NOMO-1 treated with DMSO at 0.1 percent for 48 hours (cell line): ENCODE measurements around the gene C1QTNF1.
A peak's percentile ranks its signal among the peaks of the same experiment; 100 is the strongest.

Experiments used
- DNase-seq: peaks from one replicate; lab custom pipeline; 2025; ENCODE audit not compliant: unreplicated experiment; lab: John Stamatoyannopoulos, UW

Gene C1QTNF1

DNA sequence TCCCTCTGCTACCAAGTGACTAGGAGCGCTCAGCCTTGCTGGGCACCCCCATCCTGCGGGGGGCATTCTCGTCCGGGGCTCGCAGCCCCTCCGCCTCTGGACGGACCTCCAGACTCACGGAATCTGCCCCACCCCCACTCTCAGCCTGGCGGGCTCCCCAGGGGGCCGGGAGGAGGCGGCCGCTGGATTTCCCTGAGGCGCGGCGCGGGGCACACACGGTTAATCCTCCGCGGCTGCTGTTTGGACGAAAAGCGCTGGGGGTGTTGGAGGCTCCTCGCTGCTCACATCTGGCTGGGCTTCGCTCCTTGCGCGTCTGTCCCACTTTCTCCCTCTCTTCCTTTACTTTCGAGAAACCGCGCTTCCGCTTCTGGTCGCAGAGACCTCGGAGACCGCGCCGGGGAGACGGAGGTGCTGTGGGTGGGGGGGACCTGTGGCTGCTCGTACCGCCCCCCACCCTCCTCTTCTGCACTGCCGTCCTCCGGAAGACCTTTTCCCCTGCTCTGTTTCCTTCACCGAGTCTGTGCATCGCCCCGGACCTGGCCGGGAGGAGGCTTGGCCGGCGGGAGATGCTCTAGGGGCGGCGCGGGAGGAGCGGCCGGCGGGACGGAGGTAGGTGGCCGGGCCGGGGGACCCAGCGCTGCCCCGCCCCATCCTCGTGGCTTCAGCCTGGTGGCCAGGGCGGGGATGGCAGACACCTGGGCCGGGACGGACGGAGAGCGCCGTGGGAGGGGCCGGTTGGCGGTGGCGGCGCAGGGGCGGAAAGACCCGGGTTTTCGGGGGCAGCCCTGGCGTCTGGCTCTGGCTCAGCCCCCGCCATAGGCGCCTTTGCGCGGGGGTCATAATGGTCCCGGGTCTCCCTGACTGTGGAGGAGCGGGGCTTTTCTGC is at the start of gene C1QTNF1:
Gene C1QTNF1 (plus strand): TSS at position 284 of the 886 bp plus-strand sequence. CDS start 19,800 bp downstream, outside the sequence.
- no peak for DNase-seq

DNA sequence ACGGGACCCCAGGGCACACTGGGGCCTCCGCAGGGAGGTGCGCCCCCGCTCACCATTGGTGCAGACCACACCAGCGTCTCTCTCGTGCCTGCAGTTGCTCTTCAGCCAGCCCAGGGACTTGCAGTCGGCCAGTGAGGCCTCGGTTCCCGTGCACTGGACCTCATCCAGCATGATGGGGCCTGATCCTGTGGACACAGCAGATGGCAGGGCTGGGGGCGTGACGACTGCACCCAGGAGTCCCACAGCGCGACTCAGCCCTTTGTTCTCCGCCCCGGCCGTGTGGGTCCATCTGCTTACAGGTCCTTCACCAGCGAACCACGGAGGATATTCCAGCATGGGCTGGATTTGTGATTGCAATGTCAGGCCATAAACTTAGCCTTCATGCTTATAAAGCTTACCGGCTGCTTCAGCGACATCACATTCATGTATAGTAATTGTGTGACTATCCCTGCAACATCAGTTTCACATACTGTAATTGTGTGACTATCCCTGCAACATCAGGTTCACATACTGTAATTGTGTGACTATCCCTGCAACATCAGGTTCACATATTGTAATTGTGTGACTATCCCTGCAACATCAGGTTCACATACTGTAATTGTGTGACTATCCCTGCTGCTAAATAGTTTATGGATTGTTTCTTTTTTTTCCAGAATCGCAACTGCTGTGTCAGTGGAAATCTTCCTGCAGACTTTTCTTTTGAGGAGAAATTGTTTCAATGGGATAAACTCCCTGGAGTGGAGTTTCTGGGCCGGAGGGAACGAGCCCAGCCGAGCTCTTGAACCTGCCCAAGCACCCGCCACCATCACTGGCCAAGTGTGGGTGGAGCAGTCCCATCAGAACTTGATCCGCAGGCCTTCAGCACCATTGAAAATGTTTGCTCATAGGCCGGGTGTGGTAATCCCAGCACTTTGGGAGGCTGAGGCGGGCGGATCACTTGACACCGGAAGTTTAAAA is 49.1 kb upstream of the C1QTNF1 start:
- peak; percentile 21 for DNase-seq

GRCh38 chr17:78976907-78977680 is 46.9 kb upstream of the C1QTNF1 start:
- DNase-seq, result no peak

DNA sequence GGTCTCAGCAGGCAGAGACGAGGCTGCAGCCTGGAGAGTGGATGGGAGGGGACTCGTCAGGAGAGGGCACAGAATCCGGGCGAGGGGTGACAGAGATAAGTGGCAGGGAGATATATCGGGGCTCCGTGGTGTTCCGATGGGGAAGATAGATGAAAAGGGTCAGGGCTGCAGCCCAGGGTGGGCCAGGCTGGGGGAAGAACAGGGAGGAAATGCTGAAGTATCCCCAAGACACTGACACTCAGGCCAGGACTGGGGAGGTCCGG is 46.4 kb upstream of the C1QTNF1 start:
- no peak for DNase-seq

- no peak for DNase-seq
These were observed 45.7 kb upstream of the C1QTNF1 start for GRCh38 chr17:78977997-78978973.

- DNase-seq, result no peak
These were observed 44.0 kb upstream of the C1QTNF1 start, which contains the start of gene LGALS3BP for GRCh38 chr17:78979780-78980623. TSS of gene LGALS3BP (minus strand) at chr17:78979923. CDS start at chr17:78977191, 2,732 bp downstream.

DNA sequence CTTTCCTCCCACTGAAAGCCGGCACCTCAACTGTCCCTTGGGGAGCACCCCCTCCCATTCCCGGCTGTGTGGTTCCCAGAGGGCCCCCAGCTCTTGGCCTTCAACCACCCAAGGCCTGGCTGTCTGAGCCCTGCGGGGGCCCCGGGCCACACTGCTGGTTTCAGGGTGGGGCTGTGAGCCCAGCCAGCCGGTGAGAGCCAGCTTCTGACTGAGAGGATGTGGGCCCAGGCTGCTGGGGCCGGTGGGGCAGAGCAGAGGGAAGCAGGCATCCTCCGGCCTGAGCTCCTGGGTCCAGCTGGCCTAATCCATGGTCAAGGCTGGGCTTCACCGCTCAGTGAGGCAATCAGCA is 43.4 kb upstream of the C1QTNF1 start:
- no peak for DNase-seq

GRCh38 chr17:78981010-78981888 is 42.7 kb upstream of the C1QTNF1 start:
- no peak for DNase-seq

- no peak for DNase-seq
These were observed 38.6 kb upstream of the C1QTNF1 start for GRCh38 chr17:78985395-78985794.

- peak; percentile 95 for DNase-seq
These were observed 37.8 kb upstream of the C1QTNF1 start for GRCh38 chr17:78986048-78986648.

- peak; percentile 44 for DNase-seq
These were observed 37.2 kb upstream of the C1QTNF1 start for GRCh38 chr17:78986649-78987328.

GRCh38 chr17:78988152-78988551 is 35.8 kb upstream of the C1QTNF1 start:
- no peak for DNase-seq

DNA sequence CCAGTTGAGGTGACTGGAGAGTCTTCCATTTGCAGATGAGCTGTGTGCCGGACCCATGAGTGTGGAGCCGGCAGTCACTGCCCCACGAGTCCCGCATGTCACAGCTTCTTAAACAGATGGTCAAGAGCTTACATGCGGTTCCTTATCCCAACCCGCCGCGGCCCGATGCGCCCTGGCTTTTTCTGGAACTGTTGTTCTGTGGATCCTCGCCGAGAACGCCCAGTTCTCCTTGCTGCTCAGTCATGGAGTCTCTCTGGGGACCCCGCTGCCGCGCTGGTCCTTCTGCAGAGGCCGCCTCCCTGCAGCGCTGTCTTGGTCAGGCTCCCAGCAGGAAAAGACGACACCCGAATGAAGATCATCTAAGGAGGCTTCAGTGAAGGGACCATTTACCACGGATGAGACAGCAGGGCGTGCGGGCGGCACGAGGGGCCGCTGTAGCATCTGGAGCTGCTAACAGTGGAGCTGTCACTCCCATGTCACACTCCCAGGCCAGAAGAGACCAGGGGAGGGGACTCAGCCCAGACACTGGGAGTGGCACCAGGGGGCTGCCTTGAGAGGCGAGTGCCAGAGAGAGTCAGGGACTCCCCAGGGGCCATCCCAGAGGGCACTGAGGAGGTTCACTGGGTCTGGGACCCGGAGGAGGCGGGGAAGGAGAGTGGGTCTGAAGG is 33.5 kb upstream of the C1QTNF1 start:
- DNase-seq, result no peak

DNA sequence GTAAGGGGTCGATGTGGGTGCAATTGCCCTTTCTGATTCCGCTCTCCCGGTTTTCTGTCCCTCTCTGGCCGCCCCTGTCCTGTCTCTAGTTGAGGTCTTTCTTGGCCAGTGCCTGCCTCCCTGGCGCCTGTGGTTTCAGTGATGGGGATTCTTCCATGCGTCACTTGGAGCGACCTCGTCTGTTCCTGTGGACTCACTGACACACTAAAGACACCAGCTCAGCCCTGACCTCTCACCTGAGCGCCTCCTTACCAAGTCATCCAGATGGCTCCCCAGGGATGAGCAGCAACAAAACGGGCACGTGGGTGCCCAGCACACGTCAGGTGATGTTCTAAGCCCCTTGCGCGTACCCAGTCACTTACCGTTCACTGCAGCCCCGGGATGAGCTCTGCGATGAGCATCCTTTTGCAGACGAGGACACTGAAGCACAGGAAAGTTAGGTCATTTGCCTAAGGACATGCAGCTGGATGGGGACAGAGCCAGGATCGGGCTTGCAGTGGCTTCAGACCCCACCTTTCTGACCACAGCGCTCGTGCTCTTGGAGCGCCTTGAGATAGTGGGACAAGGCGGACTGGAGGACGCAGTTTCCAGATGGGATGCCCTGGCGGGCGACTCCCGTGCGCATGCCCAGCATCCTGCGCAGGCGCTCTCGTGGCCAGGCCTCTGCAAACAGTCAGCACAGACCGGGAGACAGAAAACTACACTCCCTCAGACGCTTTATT is 32.8 kb upstream of the C1QTNF1 start:
- no peak for DNase-seq

DNA sequence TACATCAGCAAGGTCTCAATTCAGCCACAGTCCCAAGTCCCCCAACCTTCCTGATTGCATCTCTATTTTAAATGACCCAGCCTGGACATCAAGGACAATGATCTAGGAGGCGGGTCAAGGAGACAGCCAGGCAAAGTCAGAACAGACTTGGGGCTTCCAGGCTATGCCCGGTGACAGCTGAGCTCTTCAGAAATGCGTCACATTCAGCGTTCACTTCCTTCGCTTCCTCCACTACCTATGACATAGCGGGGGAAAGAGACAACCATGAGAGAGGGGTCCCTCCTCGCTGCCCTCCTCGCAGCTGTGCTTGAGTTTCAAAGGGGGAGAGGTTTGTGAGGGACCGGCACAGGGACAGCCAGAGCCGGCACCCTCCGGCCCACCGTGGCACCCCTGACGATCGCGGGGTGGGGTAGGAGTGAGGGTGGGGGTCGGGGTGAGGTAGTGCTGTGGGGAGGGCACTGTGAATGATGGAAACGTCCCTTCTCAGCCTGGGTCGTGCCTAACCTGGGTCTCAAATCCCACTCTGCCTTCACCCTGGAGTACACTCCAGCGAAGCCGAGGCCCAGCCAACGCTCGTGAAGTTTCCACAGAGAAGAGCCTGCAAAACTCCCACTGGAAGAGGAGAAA is 31.9 kb upstream of the C1QTNF1 start:
- no peak for DNase-seq
